Activated CD4-positive, alpha-beta T cell treated with anti-CD3 and anti-CD28 coated beads for 24 hours (primary cell): ENCODE data around the gene NRXN3.

Experiments
- DNase-seq, 2 donors: peaks; one replicate each; pipeline ENCODE4 v3.0.0-alpha.2; 2020; ENCODE audit warnings: low read depth in 2 of 2

Gene NRXN3

GRCh38 chr14:79332504-79333197 lies 1162.5 kb downstream of the NRXN3 start:
- no peak for DNase-seq

GRCh38 chr14:79333198-79333546 lies 1163.0 kb downstream of the NRXN3 start:
- no peak for DNase-seq

GRCh38 chr14:79334272-79334671 lies 1164.1 kb downstream of the NRXN3 start:
- DNase-seq = no peak

GRCh38 chr14:79337761-79338160 lies 1167.6 kb downstream of the NRXN3 start:
- no peak for DNase-seq

GRCh38 chr14:79342942-79343341 lies 1172.8 kb downstream of the NRXN3 start:
- DNase-seq = no peak

GRCh38 chr14:79351011-79351410 lies 1180.8 kb downstream of the NRXN3 start:
- DNase-seq = no peak

GRCh38 chr14:79352076-79352630 lies 1182.0 kb downstream of the NRXN3 start:
- no peak for DNase-seq

GRCh38 chr14:79354336-79354735 lies 1184.2 kb downstream of the NRXN3 start:
- DNase-seq = no peak

- no peak for DNase-seq
Measured at GRCh38 chr14:79356040-79356439, 1185.9 kb downstream of the NRXN3 start.

- DNase-seq = no peak
Measured at GRCh38 chr14:79357307-79357706, 1187.1 kb downstream of the NRXN3 start.

- no peak for DNase-seq
Measured at GRCh38 chr14:79363291-79363690, 1193.1 kb downstream of the NRXN3 start.

- no peak for DNase-seq
Measured at GRCh38 chr14:79369359-79370332, 1199.5 kb downstream of the NRXN3 start.

- no peak for DNase-seq
Measured at GRCh38 chr14:79370969-79371368, 1200.8 kb downstream of the NRXN3 start.

- DNase-seq = no peak
Measured at GRCh38 chr14:79373451-79373850, 1203.3 kb downstream of the NRXN3 start.

GRCh38 chr14:79375356-79375755 lies 1205.2 kb downstream of the NRXN3 start:
- DNase-seq = no peak

- DNase-seq = no peak
Measured at GRCh38 chr14:79376557-79376956, 1206.4 kb downstream of the NRXN3 start.

- DNase-seq = no peak
Measured at GRCh38 chr14:79378020-79378419, 1207.8 kb downstream of the NRXN3 start.

GRCh38 chr14:79379266-79379665 lies 1209.1 kb downstream of the NRXN3 start:
- no peak for DNase-seq

- no peak for DNase-seq
Measured at GRCh38 chr14:79383031-79383430, 1212.9 kb downstream of the NRXN3 start.

GRCh38 chr14:79383475-79383874 lies 1213.3 kb downstream of the NRXN3 start:
- DNase-seq = no peak

GRCh38 chr14:79395061-79395460 lies 1224.9 kb downstream of the NRXN3 start:
- DNase-seq = no peak

GRCh38 chr14:79404874-79405511 lies 1234.8 kb downstream of the NRXN3 start:
- DNase-seq = no peak
